B cell (primary cell): ENCODE results near the gene KCNJ14.

Source experiments
- EZH2 ChIP-seq: IDR thresholded peaks from 2 replicates; pipeline ENCODE4 v1.6.1; 2012; ENCODE audit warnings: borderline replicate concordance, low read depth, mild to moderate bottlenecking, moderate library complexity, low read length; ENCODE audit not compliant: insufficient read depth, poor library complexity, severe bottlenecking
- TF ChIP-seq, protein P1 (sequence below): fragments of 200-600 bp; IDR thresholded peaks from one replicate; pipeline ENCODE4 v1.8.0; 2022; ENCODE audit warnings: antibody characterized with exemption, mild to moderate bottlenecking

DNA sequence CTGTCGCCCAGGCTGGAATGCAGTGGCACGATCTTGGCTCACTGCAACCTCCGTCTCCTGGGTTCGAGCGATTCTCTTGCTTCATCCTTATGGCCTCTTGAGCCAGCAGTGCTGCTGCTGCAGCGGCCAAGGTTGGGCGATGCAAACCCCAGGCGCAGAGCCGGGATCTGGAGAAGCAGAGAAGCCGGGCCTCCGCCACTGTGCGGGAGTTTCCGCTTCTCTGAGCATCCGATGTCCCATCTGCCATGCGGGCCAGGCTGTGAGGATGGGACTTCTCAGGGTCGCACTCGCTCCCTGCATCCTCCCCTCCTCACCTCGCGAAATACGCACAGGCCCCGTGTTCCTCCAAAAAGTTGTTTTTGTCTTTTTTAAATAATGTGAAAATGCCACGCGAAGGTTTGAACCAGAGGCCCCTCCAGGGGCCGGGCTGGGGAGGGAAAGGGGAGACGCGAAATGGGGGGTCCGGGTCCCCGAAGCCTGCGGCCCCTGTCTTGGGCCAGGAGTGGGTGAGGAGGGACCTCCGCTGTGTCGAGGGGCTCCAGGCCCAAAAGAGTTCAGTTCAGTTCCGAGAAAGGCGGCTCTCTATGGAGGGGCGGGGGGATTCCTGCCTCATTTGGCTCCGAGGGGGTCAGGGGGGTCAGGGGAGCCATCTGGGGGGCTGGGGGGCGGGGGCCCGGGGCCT is 29.7 kb downstream of the KCNJ14 start:
- TF ChIP-seq, protein P1, sequence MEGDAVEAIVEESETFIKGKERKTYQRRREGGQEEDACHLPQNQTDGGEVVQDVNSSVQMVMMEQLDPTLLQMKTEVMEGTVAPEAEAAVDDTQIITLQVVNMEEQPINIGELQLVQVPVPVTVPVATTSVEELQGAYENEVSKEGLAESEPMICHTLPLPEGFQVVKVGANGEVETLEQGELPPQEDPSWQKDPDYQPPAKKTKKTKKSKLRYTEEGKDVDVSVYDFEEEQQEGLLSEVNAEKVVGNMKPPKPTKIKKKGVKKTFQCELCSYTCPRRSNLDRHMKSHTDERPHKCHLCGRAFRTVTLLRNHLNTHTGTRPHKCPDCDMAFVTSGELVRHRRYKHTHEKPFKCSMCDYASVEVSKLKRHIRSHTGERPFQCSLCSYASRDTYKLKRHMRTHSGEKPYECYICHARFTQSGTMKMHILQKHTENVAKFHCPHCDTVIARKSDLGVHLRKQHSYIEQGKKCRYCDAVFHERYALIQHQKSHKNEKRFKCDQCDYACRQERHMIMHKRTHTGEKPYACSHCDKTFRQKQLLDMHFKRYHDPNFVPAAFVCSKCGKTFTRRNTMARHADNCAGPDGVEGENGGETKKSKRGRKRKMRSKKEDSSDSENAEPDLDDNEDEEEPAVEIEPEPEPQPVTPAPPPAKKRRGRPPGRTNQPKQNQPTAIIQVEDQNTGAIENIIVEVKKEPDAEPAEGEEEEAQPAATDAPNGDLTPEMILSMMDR: no peak
- no peak for TF ChIP-seq EZH2
